ENCODE results near the gene NDUFV2. TPM values are rescaled to one million over a fixed set of nuclear protein-coding genes. Genes with fewer than 3 reads are reported as not detected.
A peak's percentile ranks its signal among the peaks of the same experiment; 100 is the strongest.

The NDUFV2 gene
- polyA plus RNA-seq, 3 donors = 55.4 to 184 (median 162) TPM

DNA sequence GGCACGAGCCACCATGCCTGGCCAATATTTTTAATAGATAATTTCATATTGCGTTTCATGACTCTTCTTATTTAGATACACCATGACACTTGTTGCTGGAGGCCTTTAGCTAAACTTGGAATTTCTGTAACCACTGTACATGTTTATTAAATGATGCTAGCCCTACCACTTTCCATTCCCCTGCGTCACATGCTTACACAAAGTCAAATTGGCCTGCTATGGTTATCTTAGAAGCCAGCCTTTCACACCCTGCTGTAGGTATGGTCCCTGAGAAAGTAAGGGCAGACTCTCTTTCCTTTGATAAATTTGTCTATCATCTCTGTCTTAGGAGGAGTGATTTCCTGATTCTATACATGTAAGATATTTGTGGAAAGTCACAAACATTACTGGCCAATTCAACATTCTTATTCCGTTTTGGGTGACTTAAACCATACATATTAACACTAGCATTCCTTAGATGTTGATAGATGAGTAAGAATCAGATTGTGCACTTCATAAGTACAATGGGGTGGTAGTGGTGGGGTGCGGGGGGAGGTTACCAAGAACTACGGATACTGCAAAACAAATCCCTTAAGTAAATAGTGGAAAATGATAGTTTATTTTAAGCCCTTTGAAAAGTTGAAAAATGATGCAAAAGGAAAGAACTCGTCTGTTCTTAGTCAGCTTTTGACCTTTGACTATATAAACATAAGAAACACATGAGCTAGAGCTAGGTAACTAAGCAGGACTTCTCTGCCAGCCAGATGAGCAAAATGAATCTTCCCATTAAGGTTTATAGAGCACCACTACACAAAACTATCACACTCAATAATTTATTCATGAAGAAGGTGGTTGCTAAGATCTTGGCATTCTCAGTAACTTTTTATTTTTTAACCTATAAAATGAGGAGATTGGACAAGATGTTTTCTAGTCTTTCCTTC is 7.9 kb upstream of the NDUFV2 start:
- no peaks in the 10 kb centered on the region for H3K79me2 ChIP-seq (ENCODE audit: insufficient read depth, low read length)
- no peaks in the 10 kb centered on the region for H3K9me3 ChIP-seq (replicated peaks in 1 of 2; ENCODE audit: control insufficient read depth in 1 of 2, insufficient read depth in 1 of 2, low read length in 2 of 2)
- H3K9ac ChIP-seq (ENCODE audit: insufficient read depth, low read length, poor library complexity, severe bottlenecking) = no peak overlapping the region
- H3K4me3 Mint-ChIP-seq = no peak overlapping the region
- H3K4me2 ChIP-seq (replicated peaks; ENCODE audit: extremely low read depth, low read length, poor library complexity, severe bottlenecking) = peak overlapping the region; percentile 46
- H3K4me1 Mint-ChIP-seq = peaks cover 46% of the 10 kb centered on the region
- peak overlapping the region in 1 of 3 experiments; percentile 37 for H3K4me3 ChIP-seq (replicated peaks in 1 of 3; ENCODE audit: low read depth in 2 of 3, low read length in 3 of 3)
- no peak for DNase-seq
- intact Hi-C loops (cut with micrococcal nuclease) = no loop called here
- H3K27me3 Mint-ChIP-seq (ENCODE audit: low read depth in 3 of 3) = peaks cover 0 to 3% (median 2%) of the 10 kb centered on the region in 3 donors
- peaks cover 0 to 4% (median 0%) of the 10 kb centered on the region in 7 donors for H3K9me3 Mint-ChIP-seq
- no peak overlapping the region for H2AFZ ChIP-seq (ENCODE audit: insufficient read depth, low read depth, low read length, poor library complexity, severe bottlenecking)
- H4K20me1 ChIP-seq (ENCODE audit: insufficient read depth, low read length) = no peaks in the 10 kb centered on the region
- TF ChIP-seq, protein P1, sequence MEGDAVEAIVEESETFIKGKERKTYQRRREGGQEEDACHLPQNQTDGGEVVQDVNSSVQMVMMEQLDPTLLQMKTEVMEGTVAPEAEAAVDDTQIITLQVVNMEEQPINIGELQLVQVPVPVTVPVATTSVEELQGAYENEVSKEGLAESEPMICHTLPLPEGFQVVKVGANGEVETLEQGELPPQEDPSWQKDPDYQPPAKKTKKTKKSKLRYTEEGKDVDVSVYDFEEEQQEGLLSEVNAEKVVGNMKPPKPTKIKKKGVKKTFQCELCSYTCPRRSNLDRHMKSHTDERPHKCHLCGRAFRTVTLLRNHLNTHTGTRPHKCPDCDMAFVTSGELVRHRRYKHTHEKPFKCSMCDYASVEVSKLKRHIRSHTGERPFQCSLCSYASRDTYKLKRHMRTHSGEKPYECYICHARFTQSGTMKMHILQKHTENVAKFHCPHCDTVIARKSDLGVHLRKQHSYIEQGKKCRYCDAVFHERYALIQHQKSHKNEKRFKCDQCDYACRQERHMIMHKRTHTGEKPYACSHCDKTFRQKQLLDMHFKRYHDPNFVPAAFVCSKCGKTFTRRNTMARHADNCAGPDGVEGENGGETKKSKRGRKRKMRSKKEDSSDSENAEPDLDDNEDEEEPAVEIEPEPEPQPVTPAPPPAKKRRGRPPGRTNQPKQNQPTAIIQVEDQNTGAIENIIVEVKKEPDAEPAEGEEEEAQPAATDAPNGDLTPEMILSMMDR (IDR thresholded peaks at IDR 0.05) = no peak
- peaks cover 32 to 35% of the 10 kb centered on the region in 2 donors for H3K4me1 ChIP-seq (ENCODE audit: control insufficient read depth in 1 of 2, insufficient read depth in 2 of 2, low read length in 2 of 2)
- peak overlapping the region in 1 of 2 donors; percentile 62 for H3K27ac ChIP-seq (ENCODE audit: low read depth in 1 of 2, low read length in 2 of 2)
- peak overlapping the region in 5 of 7 donors; percentile 1 to 84 (median 82) for H3K27ac Mint-ChIP-seq
- WGBS (ENCODE audit: insufficient coverage) = 100% methylated on average over 2 of the region's 7 CpGs
- H3K36me3 ChIP-seq (replicated peaks in 1 of 2; ENCODE audit: control insufficient read depth in 1 of 2, insufficient read depth in 2 of 2, low read length in 2 of 2) = no peaks in the 10 kb centered on the region
- H3K27me3 ChIP-seq (ENCODE audit: control insufficient read depth in 2 of 2, insufficient read depth in 2 of 2, low read length in 2 of 2) = no peaks in the 10 kb centered on the region
- no peaks in the 10 kb centered on the region for H3K36me3 Mint-ChIP-seq

DNA sequence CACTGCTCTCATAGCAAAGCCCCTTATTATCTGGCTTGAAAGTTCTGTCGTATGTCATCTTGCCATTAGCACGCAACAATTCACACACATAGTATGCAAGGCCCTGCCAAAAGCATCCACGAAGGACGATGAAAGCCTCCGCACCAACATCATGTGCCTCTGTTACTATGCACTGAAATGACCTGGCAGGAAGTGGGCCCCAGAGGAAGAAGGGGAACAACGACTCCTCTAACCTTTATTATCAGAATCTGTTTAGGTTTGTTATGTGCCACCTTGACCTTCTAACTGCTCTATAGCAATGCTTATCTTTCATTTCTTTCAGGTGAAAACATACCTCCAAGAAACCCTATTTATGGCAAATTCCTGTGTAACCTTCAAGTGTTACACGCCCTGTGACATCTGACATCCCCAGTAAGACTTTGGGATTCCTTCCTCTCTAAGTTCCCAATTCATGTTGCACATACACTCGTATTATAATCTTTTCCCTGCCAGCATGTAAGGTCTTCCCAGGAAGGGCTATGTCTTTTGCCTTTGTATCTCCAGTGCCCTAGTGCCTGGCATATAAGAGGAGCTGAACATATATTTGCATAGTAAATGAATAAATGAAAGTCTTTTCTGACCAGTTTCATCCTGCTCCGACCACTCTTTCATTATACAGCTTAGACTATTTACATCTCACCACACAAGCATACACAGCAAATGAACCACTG is 7.0 kb upstream of the NDUFV2 start:
- Mint-ChIP-seq H3K4me3 (peak overlapping the region; percentile 14 to 71), H3K4me1 (peaks cover 46% of the 10 kb centered on the region), H3K27me3 (ENCODE audit: low read depth in 3 of 3) (peaks cover 0 to 2% (median 0%) of the 10 kb centered on the region in 3 donors), H3K9me3 (peaks cover 0 to 4% (median 0%) of the 10 kb centered on the region in 7 donors), H3K36me3 (no peaks in the 10 kb centered on the region), H3K27ac (peak overlapping the region in 6 of 7 donors; percentile 1 to 84 (median 82))
- Histone ChIP-seq H3K79me2 (ENCODE audit: insufficient read depth, low read length) (no peaks in the 10 kb centered on the region), H3K27ac (ENCODE audit: low read depth in 1 of 2, low read length in 2 of 2) (peak overlapping the region in 1 of 2 donors; percentile 62), H2AFZ (ENCODE audit: insufficient read depth, low read depth, low read length, poor library complexity, severe bottlenecking) (peak overlapping the region; percentile 31), H3K36me3 (replicated peaks in 1 of 2; ENCODE audit: control insufficient read depth in 1 of 2, insufficient read depth in 2 of 2, low read length in 2 of 2) (no peaks in the 10 kb centered on the region), H4K20me1 (ENCODE audit: insufficient read depth, low read length) (no peaks in the 10 kb centered on the region), H3K27me3 (ENCODE audit: control insufficient read depth in 2 of 2, insufficient read depth in 2 of 2, low read length in 2 of 2) (no peaks in the 10 kb centered on the region), H3K9ac (ENCODE audit: insufficient read depth, low read length, poor library complexity, severe bottlenecking) (no peak overlapping the region), H3K4me2 (replicated peaks; ENCODE audit: extremely low read depth, low read length, poor library complexity, severe bottlenecking) (peak overlapping the region; percentile 46), H3K4me1 (ENCODE audit: control insufficient read depth in 1 of 2, insufficient read depth in 2 of 2, low read length in 2 of 2) (peaks cover 32 to 35% of the 10 kb centered on the region in 2 donors), H3K9me3 (replicated peaks in 1 of 2; ENCODE audit: control insufficient read depth in 1 of 2, insufficient read depth in 1 of 2, low read length in 2 of 2) (no peaks in the 10 kb centered on the region), H3K4me3 (replicated peaks in 1 of 3; ENCODE audit: low read depth in 2 of 3, low read length in 3 of 3) (peak overlapping the region in 1 of 3 experiments; percentile 37)
- intact Hi-C loops (cut with micrococcal nuclease) = no loop called here
- TF ChIP-seq, protein P1 (IDR thresholded peaks at IDR 0.05) = no peak
- peak; percentile 66 to 83 (median 67) for DNase-seq
- WGBS (ENCODE audit: insufficient coverage) = 4% methylated on average over 5 of the region's 9 CpGs
